ENCODE data around the gene MS4A8.

DNA sequence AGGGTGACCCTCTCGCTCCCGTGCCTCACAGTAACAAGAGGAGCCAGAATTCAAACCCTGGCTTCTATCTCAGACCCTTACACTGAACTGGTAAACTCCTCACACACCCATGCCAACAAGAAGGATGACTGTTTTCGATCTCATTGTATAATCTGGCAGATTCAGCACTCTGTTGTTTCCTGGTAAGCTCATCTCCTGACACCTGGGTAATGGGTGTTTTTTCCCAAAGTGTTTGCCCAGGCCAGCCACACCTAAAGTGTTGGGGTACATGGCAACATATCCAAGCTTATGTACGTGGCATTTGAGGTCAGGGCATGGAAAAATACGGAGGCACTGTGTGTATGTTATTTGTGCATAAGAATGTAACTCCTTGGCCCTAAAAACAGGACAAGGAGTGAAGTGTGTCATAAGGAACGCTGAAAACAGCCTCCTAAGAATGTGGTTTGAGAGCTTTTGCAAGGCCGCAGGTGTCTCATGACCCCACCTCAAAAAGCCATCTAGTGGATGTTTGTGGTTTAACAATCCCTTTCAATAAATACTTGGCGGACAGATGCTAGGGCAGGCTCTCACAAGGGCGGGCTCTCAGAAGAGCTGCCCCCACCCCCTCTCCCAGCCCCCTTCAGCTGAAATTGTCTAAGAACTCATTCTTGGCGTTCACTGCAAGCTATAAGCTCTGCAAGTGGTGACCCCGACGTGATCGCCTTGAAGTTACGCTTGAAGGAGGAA lies 57.1 kb downstream of the MS4A8 start, which contains the start of gene MS4A15:
- TF ChIP-seq, protein P1, sequence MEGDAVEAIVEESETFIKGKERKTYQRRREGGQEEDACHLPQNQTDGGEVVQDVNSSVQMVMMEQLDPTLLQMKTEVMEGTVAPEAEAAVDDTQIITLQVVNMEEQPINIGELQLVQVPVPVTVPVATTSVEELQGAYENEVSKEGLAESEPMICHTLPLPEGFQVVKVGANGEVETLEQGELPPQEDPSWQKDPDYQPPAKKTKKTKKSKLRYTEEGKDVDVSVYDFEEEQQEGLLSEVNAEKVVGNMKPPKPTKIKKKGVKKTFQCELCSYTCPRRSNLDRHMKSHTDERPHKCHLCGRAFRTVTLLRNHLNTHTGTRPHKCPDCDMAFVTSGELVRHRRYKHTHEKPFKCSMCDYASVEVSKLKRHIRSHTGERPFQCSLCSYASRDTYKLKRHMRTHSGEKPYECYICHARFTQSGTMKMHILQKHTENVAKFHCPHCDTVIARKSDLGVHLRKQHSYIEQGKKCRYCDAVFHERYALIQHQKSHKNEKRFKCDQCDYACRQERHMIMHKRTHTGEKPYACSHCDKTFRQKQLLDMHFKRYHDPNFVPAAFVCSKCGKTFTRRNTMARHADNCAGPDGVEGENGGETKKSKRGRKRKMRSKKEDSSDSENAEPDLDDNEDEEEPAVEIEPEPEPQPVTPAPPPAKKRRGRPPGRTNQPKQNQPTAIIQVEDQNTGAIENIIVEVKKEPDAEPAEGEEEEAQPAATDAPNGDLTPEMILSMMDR (IDR thresholded peaks at IDR 0.05) = peak; percentile 57
- no peak for TF ChIP-seq EZH2 (IDR thresholded peaks at IDR 0.05)

Measured in neural progenitor cell (in vitro differentiated cells).